Stimulated activated CD8-positive, alpha-beta memory T cell treated with anti-CD3 and anti-CD28 coated beads, Interleukin-7, amount 100 ng/mL, for 4 hours (primary cell): ENCODE measurements around the gene NDOR1.

Experiments
- DNase-seq, 2 donors: peaks; one replicate each; pipeline ENCODE4 v3.0.0-alpha.2; 2020; ENCODE audit warnings: low read depth in 2 of 2

NDOR1 gene

GRCh38 chr9:137182836-137183235, 22.7 kb upstream of the NDOR1 start:
- no peak for DNase-seq

- DNase-seq: no peak
Observed at GRCh38 chr9:137183980-137184595, 21.4 kb upstream of the NDOR1 start.

- no peak for DNase-seq
Observed at GRCh38 chr9:137184881-137185660, 20.4 kb upstream of the NDOR1 start.

- no peak for DNase-seq
Observed at GRCh38 chr9:137185921-137186320, 19.6 kb upstream of the NDOR1 start.

- DNase-seq: no peak
Observed at GRCh38 chr9:137186385-137186784, 19.1 kb upstream of the NDOR1 start.

- DNase-seq: no peak
Observed at GRCh38 chr9:137187386-137187785, 18.1 kb upstream of the NDOR1 start.

- DNase-seq: no peak
Observed at GRCh38 chr9:137188086-137188489, 17.4 kb upstream of the NDOR1 start.

GRCh38 chr9:137188490-137189296, 16.8 kb upstream of the NDOR1 start, which contains the start of the genes ANAPC2 and SSNA1:
TSS of gene ANAPC2 (minus strand) at chr9:137188560. CDS start at chr9:137188532, 28 bp downstream.
TSS of gene SSNA1 (plus strand) at chr9:137188676. CDS start at chr9:137188727, 51 bp downstream.
- peak; percentile 75 to 88 for DNase-seq

GRCh38 chr9:137189297-137190295, 15.9 kb upstream of the NDOR1 start:
- DNase-seq: no peak

GRCh38 chr9:137190315-137190856, 15.1 kb upstream of the NDOR1 start:
- DNase-seq: no peak

- no peak for DNase-seq
Observed at GRCh38 chr9:137191245-137191644, 14.3 kb upstream of the NDOR1 start.

GRCh38 chr9:137191691-137192447, 13.6 kb upstream of the NDOR1 start:
- no peak for DNase-seq

GRCh38 chr9:137192448-137192780, 13.1 kb upstream of the NDOR1 start:
- no peak for DNase-seq

GRCh38 chr9:137192859-137193258, 12.6 kb upstream of the NDOR1 start:
- DNase-seq: no peak

- no peak for DNase-seq
Observed at GRCh38 chr9:137193771-137194170, 11.7 kb upstream of the NDOR1 start.

GRCh38 chr9:137194388-137194787, 11.1 kb upstream of the NDOR1 start:
- DNase-seq: no peak

- DNase-seq: no peak
Observed at GRCh38 chr9:137194909-137195308, 10.6 kb upstream of the NDOR1 start.

GRCh38 chr9:137195525-137196220, 9.8 kb upstream of the NDOR1 start:
- no peak for DNase-seq

- no peak for DNase-seq
Observed at GRCh38 chr9:137198051-137198901, 7.2 kb upstream of the NDOR1 start.
